K562 (cell line): Measurements from ENCODE around the gene TP53BP2.
"Not testable (repeated sequence)": the region's sequence is repeated elsewhere in the genome, so short reads cannot be mapped to it uniquely, and the experiment has no call there.

Experiments used
- EGR1 ChIP-seq: fragments of 450-650 bp; conservative IDR thresholded peaks from 2 replicates; pipeline ENCODE4 v1.6.1; 2017; ENCODE audit warnings: mild to moderate bottlenecking
- EHMT2 ChIP-seq: fragments of 450-650 bp; IDR thresholded peaks from 2 replicates; pipeline ENCODE4 v1.6.1; 2018; ENCODE audit warnings: antibody characterized with exemption
- MCM2 ChIP-seq: fragments of 450-650 bp; IDR thresholded peaks from 2 replicates; pipeline ENCODE4 v1.6.1; 2017; ENCODE audit warnings: low read depth, mild to moderate bottlenecking
- SPI1 ChIP-seq: IDR thresholded peaks from 2 replicates; pipeline ENCODE4 v1.6.1; 2011; ENCODE audit warnings: low read depth, low read length, control low read depth, borderline replicate concordance
- TGIF2 ChIP-seq: sonication (generic); formaldehyde crosslinking; IDR thresholded peaks from 2 replicates; pipeline ENCODE4 v1.8.1; 2022; ENCODE audit warnings: mild to moderate bottlenecking, missing genetic modification reagents, moderate library complexity
- ZKSCAN3 ChIP-seq: fragments of 250-450 bp; sonication (Bioruptor Pico); IDR thresholded peaks from 2 replicates; pipeline ENCODE4 v1.4.0; 2020
- TF ChIP-seq, protein P1 (sequence below), 3 experiments: IDR thresholded peaks in 2 of 3; conservative IDR thresholded peaks in 1 of 3; 2 replicates each; pipeline ENCODE4 v1.5.1; 2011 to 2012; ENCODE audit warnings: low read length in 3 of 3, mild to moderate bottlenecking in 3 of 3, control low read depth in 2 of 3, improper control_type of control experiment in 1 of 3, inconsistent platforms in 1 of 3, low read depth in 1 of 3, mixed read lengths in 1 of 3, moderate library complexity in 1 of 3; ENCODE audit not compliant: insufficient read depth in 2 of 3

DNA sequence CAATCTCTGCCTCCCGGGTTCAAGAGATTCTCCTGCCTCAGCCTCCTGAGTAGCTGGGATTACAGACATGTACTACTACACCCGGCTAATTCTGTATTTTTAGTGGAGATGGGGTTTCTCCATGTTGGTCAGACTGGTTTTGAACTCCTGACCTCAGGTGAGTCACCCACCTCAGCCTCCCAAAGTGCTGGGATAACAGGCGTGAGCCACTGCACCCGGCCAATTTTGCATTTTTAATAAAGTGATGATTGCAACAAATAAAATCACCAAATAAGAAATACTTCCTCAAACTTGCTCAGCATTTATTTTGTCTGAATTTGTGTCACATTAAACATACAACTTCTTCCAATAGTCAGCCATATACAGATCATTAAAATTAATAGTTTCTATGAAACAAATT, 35.8 kb downstream of the TP53BP2 start:
- not testable (repeated sequence) for TF ChIP-seq ZKSCAN3 (CRISPR knock-in tag); EGR1; MCM2; SPI1; TGIF2 (CRISPR knock-in tag); EHMT2
- TF ChIP-seq, protein P1, sequence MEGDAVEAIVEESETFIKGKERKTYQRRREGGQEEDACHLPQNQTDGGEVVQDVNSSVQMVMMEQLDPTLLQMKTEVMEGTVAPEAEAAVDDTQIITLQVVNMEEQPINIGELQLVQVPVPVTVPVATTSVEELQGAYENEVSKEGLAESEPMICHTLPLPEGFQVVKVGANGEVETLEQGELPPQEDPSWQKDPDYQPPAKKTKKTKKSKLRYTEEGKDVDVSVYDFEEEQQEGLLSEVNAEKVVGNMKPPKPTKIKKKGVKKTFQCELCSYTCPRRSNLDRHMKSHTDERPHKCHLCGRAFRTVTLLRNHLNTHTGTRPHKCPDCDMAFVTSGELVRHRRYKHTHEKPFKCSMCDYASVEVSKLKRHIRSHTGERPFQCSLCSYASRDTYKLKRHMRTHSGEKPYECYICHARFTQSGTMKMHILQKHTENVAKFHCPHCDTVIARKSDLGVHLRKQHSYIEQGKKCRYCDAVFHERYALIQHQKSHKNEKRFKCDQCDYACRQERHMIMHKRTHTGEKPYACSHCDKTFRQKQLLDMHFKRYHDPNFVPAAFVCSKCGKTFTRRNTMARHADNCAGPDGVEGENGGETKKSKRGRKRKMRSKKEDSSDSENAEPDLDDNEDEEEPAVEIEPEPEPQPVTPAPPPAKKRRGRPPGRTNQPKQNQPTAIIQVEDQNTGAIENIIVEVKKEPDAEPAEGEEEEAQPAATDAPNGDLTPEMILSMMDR (IDR thresholded peaks at IDR 0.05 in 2 of 3, conservative IDR thresholded peaks at IDR 0.05 in 1 of 3; ENCODE audit: insufficient read depth in 2 of 3, low read depth in 1 of 3, low read length in 3 of 3): not testable (repeated sequence)
